HEK293 (cell line): ENCODE data around the gene GJB4.

ENCODE experiments used
- CTCF ChIA-PET: fragments of 350-600 bp; formaldehyde crosslinking; extraction: SDS; loops from one replicate; lab custom pipeline; 2021; ENCODE audit warnings: antibody characterized with exemption; lab: Yijun Ruan, JAX
- POLR2A ChIA-PET: fragments of 300-600 bp; formaldehyde crosslinking; extraction: SDS; loops from one replicate; lab custom pipeline; 2020; ENCODE audit warnings: antibody characterized with exemption, inconsistent platforms; lab: Yijun Ruan, JAX
- H3K27ac ChIP-seq: fragments of 200-500 bp; sonication (Bioruptor generic); 2 replicates; pipeline ENCODE4 v1.5.1; 2014; ENCODE audit warnings: low read depth, low read length, control low read depth, inconsistent platforms; ENCODE audit errors: extremely low read depth
- H3K36me3 ChIP-seq, 2 experiments: fragments of 200-500 bp in 1 of 2; sonication (Bioruptor generic) in 1 of 2; 1 replicate in 1 of 2; 2 replicates in 1 of 2; pipeline ENCODE4 v1.5.1; 2014 to 2017; ENCODE audit warnings: inconsistent platforms in 2 of 2, low read length in 2 of 2; ENCODE audit not compliant: control insufficient read depth in 2 of 2, insufficient read depth in 1 of 2
- H3K4me1 ChIP-seq: fragments of 200-500 bp; sonication (Bioruptor generic); 2 replicates; pipeline ENCODE4 v1.5.1; 2014; ENCODE audit warnings: mild to moderate bottlenecking, low read length, inconsistent platforms; ENCODE audit not compliant: control insufficient read depth, insufficient read depth
- H3K4me3 ChIP-seq: 2 replicates; pipeline ENCODE4 v1.5.1; 2011; ENCODE audit warnings: low read depth, mild to moderate bottlenecking, control low read depth, low read length, moderate library complexity
- H3K9me3 ChIP-seq: fragments of 200-500 bp; sonication (Bioruptor generic); 2 replicates; pipeline ENCODE4 v1.5.1; 2014; ENCODE audit warnings: low read depth, low read length, inconsistent platforms; ENCODE audit not compliant: control insufficient read depth, insufficient read depth
- GLIS1 ChIP-seq: fragments of 450-650 bp; formaldehyde crosslinking; IDR thresholded peaks from 2 replicates; pipeline ENCODE4 v1.5.1; 2016; ENCODE audit warnings: missing biosample characterization, missing genetic modification characterization
- KLF1 ChIP-seq: fragments of 450-650 bp; formaldehyde crosslinking; IDR thresholded peaks from 2 replicates; pipeline ENCODE4 v1.5.1; 2016; ENCODE audit warnings: missing biosample characterization, missing genetic modification characterization
- KLF9 ChIP-seq: fragments of 450-650 bp; formaldehyde crosslinking; IDR thresholded peaks from 2 replicates; pipeline ENCODE4 v1.5.1; 2016; ENCODE audit warnings: missing biosample characterization, missing genetic modification characterization, low read depth
- MZF1 ChIP-seq: fragments of 450-650 bp; formaldehyde crosslinking; IDR thresholded peaks from 2 replicates; pipeline ENCODE4 v1.5.1; 2017; ENCODE audit warnings: missing biosample characterization, missing genetic modification characterization, borderline replicate concordance
- PATZ1 ChIP-seq: fragments of 450-650 bp; formaldehyde crosslinking; IDR thresholded peaks from 2 replicates; pipeline ENCODE4 v1.5.1; 2016; ENCODE audit warnings: missing biosample characterization, missing genetic modification characterization
- SCRT1 ChIP-seq: fragments of 450-650 bp; formaldehyde crosslinking; IDR thresholded peaks from 2 replicates; pipeline ENCODE4 v1.5.1; 2016; ENCODE audit warnings: missing biosample characterization, missing genetic modification characterization, borderline replicate concordance
- SCRT2 ChIP-seq: fragments of 450-650 bp; formaldehyde crosslinking; IDR thresholded peaks from 2 replicates; pipeline ENCODE4 v1.5.1; 2016; ENCODE audit warnings: missing biosample characterization, missing genetic modification characterization
- ZEB2 ChIP-seq: fragments of 450-650 bp; formaldehyde crosslinking; IDR thresholded peaks from 2 replicates; pipeline ENCODE4 v1.5.1; 2016; ENCODE audit warnings: missing biosample characterization, missing genetic modification characterization
- ZNF132 ChIP-seq: fragments of 450-650 bp; formaldehyde crosslinking; IDR thresholded peaks from 2 replicates; pipeline ENCODE4 v1.5.1; 2017; ENCODE audit warnings: missing biosample characterization, missing genetic modification characterization, borderline replicate concordance
- ZNF133 ChIP-seq: fragments of 450-650 bp; formaldehyde crosslinking; IDR thresholded peaks from 2 replicates; pipeline ENCODE4 v1.5.1; 2016; ENCODE audit warnings: missing biosample characterization, missing genetic modification characterization
- ZNF214 ChIP-seq: fragments of 450-650 bp; formaldehyde crosslinking; IDR thresholded peaks from 2 replicates; pipeline ENCODE4 v1.5.1; 2017; ENCODE audit warnings: missing biosample characterization, mild to moderate bottlenecking, missing genetic modification characterization, borderline replicate concordance
- ZNF324 ChIP-seq: fragments of 450-650 bp; formaldehyde crosslinking; IDR thresholded peaks from 2 replicates; pipeline ENCODE4 v1.5.1; 2016; ENCODE audit warnings: missing biosample characterization, missing genetic modification characterization
- ZNF394 ChIP-seq: fragments of 450-650 bp; formaldehyde crosslinking; IDR thresholded peaks from 2 replicates; pipeline ENCODE4 v1.5.1; 2016; ENCODE audit warnings: missing biosample characterization, missing genetic modification characterization, mild to moderate bottlenecking, moderate library complexity, borderline replicate concordance
- ZNF510 ChIP-seq: fragments of 450-650 bp; formaldehyde crosslinking; IDR thresholded peaks from 2 replicates; pipeline ENCODE4 v1.5.1; 2018; ENCODE audit warnings: mild to moderate bottlenecking, missing genetic modification characterization, missing biosample characterization; ENCODE audit not compliant: insufficient replicate concordance
- ZNF521 ChIP-seq: fragments of 450-650 bp; formaldehyde crosslinking; IDR thresholded peaks from 2 replicates; pipeline ENCODE4 v1.5.1; 2017; ENCODE audit warnings: missing biosample characterization, mild to moderate bottlenecking, missing genetic modification characterization
- ZNF580 ChIP-seq: fragments of 450-650 bp; formaldehyde crosslinking; IDR thresholded peaks from 2 replicates; pipeline ENCODE4 v1.5.1; 2016; ENCODE audit warnings: missing biosample characterization, missing genetic modification characterization
- ZNF677 ChIP-seq: fragments of 450-650 bp; IDR thresholded peaks from 2 replicates; pipeline ENCODE4 v1.5.0; 2018; ENCODE audit warnings: missing biosample characterization, mild to moderate bottlenecking, missing genetic modification characterization, moderate library complexity
- ZNF791 ChIP-seq: fragments of 450-650 bp; formaldehyde crosslinking; IDR thresholded peaks from 2 replicates; pipeline ENCODE4 v1.5.1; 2016; ENCODE audit warnings: missing biosample characterization, missing genetic modification characterization
- ZNF843 ChIP-seq: fragments of 450-650 bp; formaldehyde crosslinking; IDR thresholded peaks from 2 replicates; pipeline ENCODE4 v1.5.1; 2016; ENCODE audit warnings: missing biosample characterization, missing genetic modification characterization
- ZSCAN18 ChIP-seq: fragments of 450-650 bp; formaldehyde crosslinking; IDR thresholded peaks from 2 replicates; pipeline ENCODE4 v1.5.1; 2016; ENCODE audit warnings: missing biosample characterization, missing genetic modification characterization
- ZSCAN23 ChIP-seq: fragments of 450-650 bp; formaldehyde crosslinking; IDR thresholded peaks from 2 replicates; pipeline ENCODE4 v1.5.1; 2016; ENCODE audit warnings: missing biosample characterization, missing genetic modification characterization
- ZSCAN30 ChIP-seq: fragments of 450-650 bp; IDR thresholded peaks from 2 replicates; pipeline ENCODE4 v1.5.1; 2018; ENCODE audit warnings: missing biosample characterization, mild to moderate bottlenecking, missing genetic modification characterization, moderate library complexity
- ZSCAN5A ChIP-seq: fragments of 450-650 bp; formaldehyde crosslinking; IDR thresholded peaks from 2 replicates; pipeline ENCODE4 v1.5.1; 2016; ENCODE audit warnings: missing biosample characterization, missing genetic modification characterization

The GJB4 gene

GRCh38 chr1:34758751-34759150 is 789 bp upstream of the GJB4 start:
- Histone ChIP-seq H3K4me3 (no peak overlapping the region), H3K36me3 (no peaks in the 10 kb centered on the region), H3K27ac (no peak overlapping the region), H3K9me3 (no peaks in the 10 kb centered on the region), H3K4me1 (no peaks in the 10 kb centered on the region)
- ChIA-PET POLR2A (no interaction called here), CTCF (interaction anchor here (0.6 to 1.9 kb wide), 5 partner anchors 15 to 1668 kb away, joined by 3 to 8 read pairs (median 4); no protein-coding TSS in a partner anchor)
- TF ChIP-seq ZNF133 (no peak), GLIS1 (tag by site-specific recombination) (peak; percentile 33; the same call in 1 of the 2 replicates), ZSCAN18 (tag by site-specific recombination) (no peak), ZNF521 (tag by site-specific recombination) (no peak)

GRCh38 chr1:34761176-34761761 is 1.7 kb downstream of the GJB4 start:
- no peak for TF ChIP-seq KLF1 (tag by site-specific recombination)
- no peak for TF ChIP-seq ZNF132 (tag by site-specific recombination)
- TF ChIP-seq SCRT2: no peak
- TF ChIP-seq ZNF324 (tag by site-specific recombination): no peak
- TF ChIP-seq ZSCAN5A (tag by site-specific recombination): no peak
- TF ChIP-seq ZNF677: no peak
- no peak for TF ChIP-seq KLF9 (tag by site-specific recombination)
- TF ChIP-seq ZSCAN23 (tag by site-specific recombination): no peak
- TF ChIP-seq ZNF394 (tag by site-specific recombination): no peak
- TF ChIP-seq ZNF214 (tag by site-specific recombination): no peak
- no peak for TF ChIP-seq SCRT1
- TF ChIP-seq MZF1 (tag by site-specific recombination): no peak
- TF ChIP-seq ZEB2 (tag by site-specific recombination): no peak
- Histone ChIP-seq H3K9me3 (no peaks in the 10 kb centered on the region), H3K27ac (no peak overlapping the region), H3K4me1 (no peaks in the 10 kb centered on the region), H3K36me3 (no peaks in the 10 kb centered on the region), H3K4me3 (no peak overlapping the region)
- ChIA-PET POLR2A (no interaction called here), CTCF (no interaction called here)

GRCh38 chr1:34761776-34762307 is 2.3 kb downstream of the GJB4 start:
- Histone ChIP-seq H3K4me1 (no peaks in the 10 kb centered on the region), H3K4me3 (no peak overlapping the region), H3K9me3 (no peaks in the 10 kb centered on the region), H3K36me3 (no peaks in the 10 kb centered on the region), H3K27ac (no peak overlapping the region)
- ChIA-PET POLR2A (no interaction called here), CTCF (interaction anchor here (0.7 kb wide), 1 partner anchor 13 kb away, joined by 4 read pairs; no protein-coding TSS in a partner anchor)
- TF ChIP-seq SCRT1 (peak; percentile 57; the same call in 1 of the 2 replicates), KLF1 (tag by site-specific recombination) (no peak), PATZ1 (tag by site-specific recombination) (no peak), ZNF791 (tag by site-specific recombination) (no peak), ZSCAN30 (tag by site-specific recombination) (no peak), ZNF510 (tag by site-specific recombination) (no peak), SCRT2 (peak; percentile 84), ZNF843 (tag by site-specific recombination) (no peak), ZNF580 (no peak)
